Cardiac muscle cell (in vitro differentiated cells and primary cell): ENCODE results near the gene ZNF133. TPM values are rescaled to one million over a fixed set of nuclear protein-coding genes. Genes with fewer than 3 reads are reported as not detected.
"Not testable (repeated sequence)": the region's sequence is repeated elsewhere in the genome, so short reads cannot be mapped to it uniquely, and the experiment has no call there.

Source experiments
- DNase-seq, 2 donors: peaks; one replicate each; pipeline versions ENCODE4 v3.0.0 to v3.0.0-alpha.2; 2010 to 2017; ENCODE audit warnings: low read depth in 1 of 2, low spot score in 1 of 2
- H3K27ac ChIP-seq: fragments of 200-600 bp; sonication (generic); 2 replicates; pipeline ENCODE4 v1.5.1; 2016
- H3K27me3 ChIP-seq: fragments of 200-600 bp; sonication (generic); 2 replicates; pipeline ENCODE4 v1.6.0; 2016; ENCODE audit warnings: control low read depth
- H3K36me3 ChIP-seq: fragments of 200-600 bp; sonication (generic); 2 replicates; pipeline ENCODE4 v1.5.1; 2016; ENCODE audit warnings: control low read depth
- H3K4me1 ChIP-seq: fragments of 200-600 bp; sonication (generic); 2 replicates; pipeline ENCODE4 v1.8.1; 2017; ENCODE audit warnings: low read depth, mild to moderate bottlenecking, mixed run types
- H3K4me3 ChIP-seq: fragments of 200-600 bp; sonication (generic); 2 replicates; pipeline ENCODE4 v1.5.1; 2016; ENCODE audit warnings: mild to moderate bottlenecking
- H3K9me3 ChIP-seq: fragments of 200-600 bp; sonication (generic); 2 replicates; pipeline ENCODE4 v1.5.1; 2017; ENCODE audit warnings: low read depth, mild to moderate bottlenecking, control low read depth
- polyA plus RNA-seq: library from polyadenylated mRNA; unstranded; fragments of >200 nt; fragmentation: Nextera tagmentation; extraction: Ambion mirVana; gene quantifications from 2 replicates; pipeline ENCODE4 v1.2.1, GENCODE V29; 2016
- total RNA-seq: library from RNA; depleted of rRNA; stranded (reverse); fragments of >200 nt; gene quantifications from 2 replicates; pipeline ENCODE4 v1.2.3, GENCODE V29; 2016
- TF ChIP-seq, protein P1 (sequence below): IDR thresholded peaks from 2 replicates; pipeline ENCODE4 v1.5.1; 2012; ENCODE audit warnings: low read depth, mild to moderate bottlenecking, low read length

The ZNF133 gene
- total RNA-seq: 27.9 and 34.4 TPM in 2 replicates
- polyA plus RNA-seq: 17.5 and 24.1 TPM in 2 replicates

DNA sequence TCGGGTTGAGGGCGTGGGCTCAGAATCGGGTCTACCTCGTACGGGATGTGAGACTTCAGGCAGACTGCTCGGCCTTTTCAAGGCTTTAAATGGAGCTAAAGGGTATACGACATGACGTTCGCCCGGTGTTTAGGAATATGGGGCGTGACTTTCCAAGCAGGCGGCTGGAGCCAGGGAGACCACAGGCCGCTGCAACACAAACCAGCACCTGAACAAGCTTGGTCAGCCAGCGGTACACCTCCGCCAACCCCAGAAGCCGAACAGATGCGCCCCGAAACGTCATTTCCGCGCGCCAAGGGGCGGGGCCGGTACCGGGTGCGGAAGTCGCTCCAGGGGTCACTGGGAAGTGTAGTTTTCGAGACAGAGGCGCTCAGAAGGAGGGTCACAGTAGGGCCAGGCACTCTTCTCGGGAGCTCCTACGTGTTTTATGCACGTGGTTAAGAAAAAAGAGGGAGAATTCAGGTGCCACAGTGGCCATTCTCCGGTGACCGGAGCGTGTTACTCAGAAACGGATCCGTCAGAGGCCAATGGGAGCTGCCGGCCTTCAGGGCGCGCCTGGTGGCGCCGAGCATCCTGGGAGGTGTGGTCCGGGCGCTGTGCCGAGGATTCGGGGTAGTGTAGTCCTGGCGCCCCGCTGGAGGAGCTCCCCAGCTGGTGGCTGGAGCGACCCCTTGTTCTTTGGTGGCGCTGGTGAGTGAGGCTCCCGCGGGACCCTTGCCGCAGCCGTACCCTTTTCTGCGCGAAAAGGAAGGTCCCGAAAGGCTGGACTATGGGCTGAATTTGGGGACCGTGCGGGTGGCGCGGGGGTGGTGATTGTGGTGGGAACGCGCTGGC, at the start of gene ZNF133:
ZNF133 (plus strand) TSS at position 613 of the 834 bp plus-strand sequence. CDS start 17,160 bp downstream, outside the sequence.
- Histone ChIP-seq H3K36me3 (no peaks in the 10 kb centered on the region), H3K27me3 (peaks cover 11% of the 10 kb centered on the region), H3K27ac (peak within 1 kb of the TSS; percentile 94), H3K4me3 (peak within 1 kb of the TSS; percentile 93), H3K9me3 (no peaks in the 10 kb centered on the region), H3K4me1 (peaks cover 4% of the 10 kb centered on the region)
- peak; percentile 94 to 95 for DNase-seq
- TF ChIP-seq, protein P1, sequence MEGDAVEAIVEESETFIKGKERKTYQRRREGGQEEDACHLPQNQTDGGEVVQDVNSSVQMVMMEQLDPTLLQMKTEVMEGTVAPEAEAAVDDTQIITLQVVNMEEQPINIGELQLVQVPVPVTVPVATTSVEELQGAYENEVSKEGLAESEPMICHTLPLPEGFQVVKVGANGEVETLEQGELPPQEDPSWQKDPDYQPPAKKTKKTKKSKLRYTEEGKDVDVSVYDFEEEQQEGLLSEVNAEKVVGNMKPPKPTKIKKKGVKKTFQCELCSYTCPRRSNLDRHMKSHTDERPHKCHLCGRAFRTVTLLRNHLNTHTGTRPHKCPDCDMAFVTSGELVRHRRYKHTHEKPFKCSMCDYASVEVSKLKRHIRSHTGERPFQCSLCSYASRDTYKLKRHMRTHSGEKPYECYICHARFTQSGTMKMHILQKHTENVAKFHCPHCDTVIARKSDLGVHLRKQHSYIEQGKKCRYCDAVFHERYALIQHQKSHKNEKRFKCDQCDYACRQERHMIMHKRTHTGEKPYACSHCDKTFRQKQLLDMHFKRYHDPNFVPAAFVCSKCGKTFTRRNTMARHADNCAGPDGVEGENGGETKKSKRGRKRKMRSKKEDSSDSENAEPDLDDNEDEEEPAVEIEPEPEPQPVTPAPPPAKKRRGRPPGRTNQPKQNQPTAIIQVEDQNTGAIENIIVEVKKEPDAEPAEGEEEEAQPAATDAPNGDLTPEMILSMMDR: no peak

DNA sequence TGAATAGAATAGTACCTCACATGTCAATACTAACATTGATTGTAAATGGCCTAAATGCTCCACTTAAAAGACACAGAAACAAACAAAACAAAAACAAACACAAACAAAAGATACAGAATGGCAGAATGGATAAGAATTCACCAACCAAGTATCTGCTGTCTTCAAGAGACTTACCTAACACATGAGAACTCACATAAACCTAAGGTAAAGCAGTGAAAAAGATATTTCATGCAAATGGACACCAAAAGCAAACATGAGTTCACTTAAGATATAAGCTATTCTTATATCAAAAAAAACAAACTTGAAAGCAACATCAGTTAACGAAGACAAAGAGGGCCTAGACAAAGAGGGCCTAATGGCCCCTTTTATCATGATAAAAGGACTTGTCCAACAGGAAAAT, 47.3 kb upstream of the ZNF133 start:
- TF ChIP-seq, protein P1: no peak
- no peak for DNase-seq
- Histone ChIP-seq H3K4me1 (no peaks in the 10 kb centered on the region), H3K36me3 (no peaks in the 10 kb centered on the region), H3K27ac (no peak overlapping the region), H3K4me3 (no peak overlapping the region), H3K27me3 (no peaks in the 10 kb centered on the region), H3K9me3 (no peaks in the 10 kb centered on the region)

DNA sequence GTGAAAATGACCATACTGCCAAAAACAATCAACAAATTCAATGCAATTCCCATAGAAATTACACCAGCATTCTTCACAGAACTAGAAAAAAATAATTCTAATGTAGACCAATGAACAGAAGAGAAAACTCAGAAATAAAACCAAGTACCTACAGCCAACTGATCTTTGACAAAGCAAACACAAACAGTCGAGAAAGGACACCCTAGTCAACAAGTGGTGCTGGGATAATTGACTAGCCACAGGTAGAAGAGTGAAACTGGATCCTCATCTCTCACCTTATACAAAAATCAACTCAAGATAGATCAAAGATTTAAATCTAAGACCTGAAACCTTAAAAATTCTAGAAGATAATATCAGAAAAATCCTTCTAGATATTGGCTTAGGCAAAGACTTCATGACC, 44.5 kb upstream of the ZNF133 start:
- Histone ChIP-seq H3K36me3 (no peaks in the 10 kb centered on the region), H3K4me3 (no peak overlapping the region), H3K4me1 (no peaks in the 10 kb centered on the region), H3K27me3 (no peaks in the 10 kb centered on the region), H3K9me3 (no peaks in the 10 kb centered on the region), H3K27ac (no peak overlapping the region)
- TF ChIP-seq, protein P1: no peak
- no peak for DNase-seq

DNA sequence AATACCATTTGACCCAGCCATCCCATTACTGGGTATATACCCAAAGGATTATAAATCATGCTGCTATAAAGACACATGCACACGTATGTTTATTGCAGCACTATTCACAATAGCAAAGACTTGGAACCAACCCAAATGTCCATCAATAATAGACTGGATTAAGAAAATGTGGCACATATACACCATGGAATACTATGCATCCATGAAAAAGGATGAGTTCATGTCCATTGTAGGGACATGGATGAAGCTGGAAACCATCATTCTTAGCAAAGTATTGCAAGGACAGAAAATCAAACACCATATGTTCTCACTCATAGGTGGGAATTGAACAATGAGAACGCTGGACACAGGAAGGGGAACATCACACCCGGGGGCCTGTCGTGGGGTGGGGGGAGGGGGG, 39.8 kb upstream of the ZNF133 start:
- H3K4me1 ChIP-seq, H3K27ac ChIP-seq, H3K4me3 ChIP-seq, H3K36me3 ChIP-seq, DNase-seq, H3K27me3 ChIP-seq, H3K9me3 ChIP-seq: not testable (repeated sequence)

DNA sequence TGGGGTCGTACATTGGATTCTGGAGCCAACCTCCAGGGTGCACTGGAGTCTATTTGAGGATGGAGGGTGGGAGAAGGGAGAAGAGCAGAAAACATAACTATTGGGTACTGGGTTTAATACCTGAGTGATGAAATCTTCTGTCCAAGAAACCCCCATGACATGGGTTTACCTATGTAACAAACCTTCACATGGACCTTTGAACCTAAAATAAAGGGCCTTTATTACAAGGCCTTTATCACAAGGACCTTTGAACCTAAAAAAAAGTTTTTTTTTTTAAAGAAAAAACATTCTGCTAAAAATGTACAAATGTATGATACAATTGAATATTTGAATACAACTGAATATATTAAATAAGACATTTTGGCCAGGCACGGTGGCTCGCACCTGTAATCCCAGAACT, 38.1 kb upstream of the ZNF133 start:
- TF ChIP-seq, protein P1: no peak
- no peaks in the 10 kb centered on the region for H3K4me1 ChIP-seq
- H3K27me3 ChIP-seq: no peaks in the 10 kb centered on the region
- H3K9me3 ChIP-seq: no peaks in the 10 kb centered on the region
- no peaks in the 10 kb centered on the region for H3K36me3 ChIP-seq
- DNase-seq: no peak
- no peak overlapping the region for H3K4me3 ChIP-seq
- no peak overlapping the region for H3K27ac ChIP-seq
